Erythroblast (primary cell): Measurements from ENCODE around the gene TMPRSS6.

Experiments
- GATA1 ChIP-seq: IDR thresholded peaks from 2 replicates; pipeline ENCODE4 v1.6.1; 2011; ENCODE audit warnings: low read depth, mild to moderate bottlenecking, control low read depth, low read length, moderate library complexity
- POLR2A ChIP-seq: IDR thresholded peaks from 2 replicates; pipeline ENCODE4 v1.6.1; 2011; ENCODE audit warnings: mild to moderate bottlenecking, low read length

- TF ChIP-seq POLR2A: no peak
- TF ChIP-seq GATA1: no peak
Observed at GRCh38 chr22:37132773-37133172, 23.3 kb upstream of the TMPRSS6 start.
